EL (cell line): Measurements from ENCODE around the gene SUGP2.
A peak's percentile ranks its signal among the peaks of the same experiment; 100 is the strongest.

Experiments used
- DNase-seq: peaks from one replicate; pipeline ENCODE4 v3.0.0-alpha.2; 2016

Gene SUGP2

GRCh38 chr19:19059018-19059836, 25.9 kb upstream of the SUGP2 start:
- DNase-seq = no peak

DNA sequence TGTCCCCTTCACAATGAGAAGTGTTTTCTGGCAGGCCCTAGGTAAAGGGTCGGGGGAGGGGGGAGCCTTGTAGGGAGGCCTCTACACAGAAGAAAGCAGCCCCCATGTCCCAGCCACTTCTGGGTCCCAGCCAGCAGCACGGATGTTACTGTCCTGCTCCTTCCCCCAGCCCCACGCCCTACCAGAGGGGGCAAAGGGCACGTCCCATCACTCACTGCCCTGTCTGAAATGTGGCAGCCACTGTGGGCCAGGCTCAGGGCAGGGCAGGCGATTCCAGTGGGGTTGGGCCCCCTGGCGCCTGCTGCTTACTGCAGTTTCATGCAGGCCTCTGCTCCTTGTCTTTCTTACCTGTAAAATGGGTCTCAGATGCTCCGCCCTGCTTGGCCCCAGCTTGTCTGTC, 24.4 kb upstream of the SUGP2 start:
- no peak for DNase-seq

DNA sequence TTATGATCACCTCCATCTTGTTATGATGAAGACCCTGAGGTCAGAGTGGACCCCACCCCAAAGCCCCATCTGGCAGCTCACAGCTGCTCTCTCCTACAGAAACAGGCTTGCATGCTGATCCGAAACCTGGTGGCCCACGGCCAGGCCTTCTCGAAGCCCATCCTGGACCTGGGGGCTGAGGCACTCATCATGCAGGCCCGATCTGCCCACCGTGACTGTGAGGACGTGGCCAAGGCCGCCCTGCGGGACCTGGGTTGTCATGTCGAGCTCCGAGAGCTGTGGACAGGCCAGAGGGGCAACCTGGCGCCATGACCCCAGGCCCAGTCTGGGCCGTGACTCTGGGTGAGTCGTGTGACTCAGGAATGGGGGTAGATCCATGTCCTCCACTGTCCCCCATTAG, 24.0 kb upstream of the SUGP2 start:
- DNase-seq = no peak

GRCh38 chr19:19056636-19057275, 23.4 kb upstream of the SUGP2 start:
- no peak for DNase-seq

DNA sequence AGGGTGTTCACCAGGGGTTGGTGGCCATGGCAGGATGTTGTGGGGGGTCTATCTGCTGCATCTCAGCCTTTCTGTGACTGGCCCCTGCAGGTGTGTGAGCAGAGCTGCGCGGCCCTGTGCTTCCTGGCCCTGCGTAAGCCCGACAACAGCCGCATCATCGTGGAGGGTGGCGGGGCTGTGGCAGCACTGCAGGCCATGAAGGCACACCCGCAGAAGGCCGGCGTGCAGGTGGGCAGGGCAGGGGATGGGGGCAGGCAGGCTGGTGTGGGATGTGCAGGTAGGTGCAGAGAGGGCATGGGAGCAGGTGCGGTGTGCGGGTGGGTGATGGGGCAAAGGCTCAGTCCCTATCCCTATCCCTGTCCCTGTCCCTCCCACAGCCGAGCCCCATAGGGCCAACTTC, 22.4 kb upstream of the SUGP2 start:
- no peak for DNase-seq

DNA sequence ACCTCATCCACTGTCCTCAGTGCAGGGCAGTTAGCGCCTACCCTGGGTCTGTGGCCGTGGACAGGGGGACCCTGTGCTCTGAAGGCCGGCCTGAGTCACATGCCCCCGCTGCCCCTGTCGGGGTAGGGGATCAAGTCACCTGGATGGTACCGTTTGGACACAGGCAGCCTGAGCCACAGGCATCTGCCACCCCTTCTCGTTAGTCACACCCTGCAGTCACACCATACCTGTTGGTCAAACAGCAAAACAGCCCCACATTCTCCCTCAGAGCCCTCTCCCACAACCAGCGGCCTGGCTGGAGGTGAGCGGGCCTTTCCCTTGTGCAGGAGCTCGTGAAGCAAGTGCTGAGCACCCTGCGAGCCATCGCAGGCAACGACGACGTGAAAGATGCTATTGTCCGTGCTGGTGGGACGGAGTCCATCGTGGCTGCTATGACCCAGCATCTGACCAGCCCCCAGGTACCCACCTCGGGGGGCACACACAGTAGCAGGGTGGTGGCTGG, 21.7 kb upstream of the SUGP2 start:
- no peak for DNase-seq

GRCh38 chr19:19054315-19054938, 21.1 kb upstream of the SUGP2 start:
- no peak for DNase-seq

DNA sequence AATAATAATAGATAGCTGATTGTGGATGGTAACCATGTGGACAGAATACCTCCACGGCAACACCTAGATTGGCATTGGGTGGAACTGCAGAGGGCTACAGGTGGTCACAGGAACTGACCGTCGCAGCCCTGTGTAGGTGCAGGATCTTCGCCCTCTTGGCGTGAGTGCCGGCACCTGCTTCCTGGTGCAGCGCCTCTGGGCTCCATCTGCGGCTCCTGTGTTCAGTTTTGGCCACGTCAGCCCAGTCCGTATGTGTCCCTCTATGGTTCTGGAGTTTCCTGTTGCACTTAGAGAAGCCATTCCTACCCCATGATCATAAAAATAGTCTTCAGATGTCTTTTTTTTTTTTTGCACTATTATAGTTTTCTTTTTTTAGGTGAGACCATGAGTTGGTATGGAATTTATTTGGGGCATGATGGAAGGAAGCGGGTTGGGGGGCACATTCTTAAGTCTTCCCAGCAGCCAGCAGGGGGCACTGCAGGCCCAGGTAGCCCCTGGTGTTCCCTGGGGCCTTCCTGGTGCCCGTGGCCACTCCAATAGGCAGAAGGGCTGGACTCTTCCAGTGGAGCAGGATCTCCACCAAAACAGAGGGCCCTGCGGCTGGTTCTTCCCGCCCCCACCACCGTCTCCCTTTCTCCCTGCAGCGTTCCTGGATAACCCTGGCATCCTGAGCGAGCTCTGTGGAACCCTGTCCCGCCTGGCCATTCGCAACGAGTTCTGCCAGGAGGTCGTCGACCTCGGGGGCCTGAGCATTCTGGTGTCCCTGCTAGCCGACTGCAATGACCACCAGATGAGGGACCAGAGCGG, 20.4 kb upstream of the SUGP2 start:
- DNase-seq = peak; percentile 51

DNA sequence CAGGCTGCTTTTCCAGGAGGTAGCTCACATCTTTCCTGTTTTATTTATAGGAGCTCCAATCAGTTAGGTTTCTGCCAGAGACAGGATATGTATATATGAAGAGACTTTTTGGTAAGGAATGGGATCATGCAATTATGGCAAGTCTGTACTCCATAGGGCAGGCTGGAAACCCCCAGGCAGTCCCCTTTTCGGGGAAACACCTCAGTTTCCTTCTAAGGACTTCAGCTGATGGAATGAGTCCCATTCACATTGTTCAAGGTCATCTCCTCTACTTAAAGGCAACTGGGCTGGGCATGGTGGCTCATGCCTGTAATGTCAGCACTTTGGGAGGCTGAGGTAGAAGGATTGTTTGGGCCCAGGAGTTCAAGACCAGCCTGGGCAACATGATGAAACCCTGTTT, 19.6 kb upstream of the SUGP2 start:
- no peak for DNase-seq

DNA sequence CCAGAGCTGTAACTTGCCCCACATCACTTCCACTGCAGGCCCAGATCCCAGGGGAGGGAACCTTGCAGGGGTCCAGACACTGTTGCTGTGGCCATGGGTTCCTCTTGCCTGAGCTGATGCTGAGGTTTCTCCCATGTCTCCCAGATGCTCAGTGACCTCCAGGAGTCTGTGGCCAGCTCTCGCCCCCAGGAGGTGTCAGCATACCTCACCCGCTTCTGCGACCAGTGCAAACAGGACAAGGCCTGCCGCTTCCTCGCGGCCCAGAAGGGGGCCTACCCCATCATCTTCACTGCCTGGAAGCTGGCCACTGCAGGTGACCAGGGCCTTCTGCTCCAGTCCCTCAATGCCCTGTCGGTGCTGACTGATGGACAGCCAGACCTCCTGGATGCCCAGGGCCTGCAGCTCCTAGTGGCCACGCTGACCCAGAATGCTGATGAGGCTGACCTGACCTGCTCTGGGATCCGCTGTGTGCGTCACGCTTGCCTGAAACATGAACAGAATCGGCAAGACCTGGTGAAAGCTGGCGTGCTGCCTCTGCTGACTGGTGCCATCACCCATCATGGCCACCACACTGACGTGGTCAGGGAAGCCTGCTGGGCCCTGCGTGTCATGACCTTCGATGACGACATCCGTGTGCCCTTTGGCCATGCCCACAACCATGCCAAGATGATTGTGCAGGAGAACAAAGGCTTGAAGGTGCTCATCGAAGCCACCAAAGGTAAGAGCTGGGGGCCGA, 18.3 kb upstream of the SUGP2 start:
- DNase-seq = no peak

- no peak for DNase-seq
Observed at GRCh38 chr19:19050731-19051130, 17.4 kb upstream of the SUGP2 start.

DNA sequence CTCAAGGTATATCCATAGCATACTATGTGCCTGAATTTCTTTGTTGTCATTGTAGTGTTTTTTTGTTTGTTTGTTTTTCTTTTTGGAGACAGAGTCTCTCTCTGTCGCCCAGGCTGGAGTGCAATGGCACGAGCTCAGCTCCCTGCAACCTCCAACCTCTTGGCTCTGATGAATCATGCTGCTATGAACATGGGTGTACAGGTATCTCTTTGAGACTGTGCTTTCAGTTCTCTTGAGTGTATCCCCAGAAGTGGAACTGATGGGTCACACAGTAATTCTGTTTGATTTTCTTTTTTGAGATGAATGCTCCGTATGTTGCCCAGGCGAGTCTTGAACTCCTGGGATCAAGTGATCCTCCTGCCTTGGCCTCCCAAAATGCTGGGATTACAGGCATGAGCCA, 16.8 kb upstream of the SUGP2 start:
- DNase-seq = no peak

DNA sequence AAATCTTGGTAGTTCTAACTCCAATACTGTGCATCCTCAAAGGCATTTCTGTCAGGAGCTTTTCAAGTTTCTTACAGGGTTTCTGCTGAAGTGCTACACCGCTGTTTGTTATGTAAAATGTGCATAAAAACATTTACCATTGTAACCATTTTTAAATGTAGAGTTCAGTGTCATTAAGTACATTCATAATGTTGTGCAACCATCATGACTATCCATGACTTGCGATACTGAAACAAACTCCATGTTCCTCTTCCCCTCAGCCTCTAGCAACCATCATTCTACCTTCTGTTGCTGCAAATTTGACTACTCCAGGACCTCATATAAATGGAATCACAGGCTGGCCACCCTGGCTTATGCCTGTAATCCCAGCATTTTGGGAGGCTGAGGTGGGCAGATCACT, 16.1 kb upstream of the SUGP2 start:
- DNase-seq = no peak

DNA sequence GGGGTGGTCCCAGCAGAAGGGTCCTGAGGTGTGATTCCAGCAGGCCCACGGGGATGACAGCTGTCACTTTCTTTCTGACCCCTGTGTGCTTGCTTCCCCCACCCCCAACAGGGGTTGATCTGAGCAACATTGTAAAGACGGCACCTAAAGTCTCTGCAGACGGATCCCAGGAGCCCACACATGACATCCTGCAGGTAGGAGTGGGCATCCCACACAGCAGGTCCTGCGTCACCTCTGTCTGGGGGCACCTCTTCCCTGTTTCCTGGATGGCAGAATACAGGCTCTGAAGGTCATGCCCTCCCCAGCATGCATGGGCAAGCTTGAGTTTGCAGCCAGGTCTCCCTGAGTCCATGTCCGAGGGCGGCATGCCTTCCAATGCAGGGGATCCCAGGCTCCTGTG, 10.6 kb upstream of the SUGP2 start:
- no peak for DNase-seq

DNA sequence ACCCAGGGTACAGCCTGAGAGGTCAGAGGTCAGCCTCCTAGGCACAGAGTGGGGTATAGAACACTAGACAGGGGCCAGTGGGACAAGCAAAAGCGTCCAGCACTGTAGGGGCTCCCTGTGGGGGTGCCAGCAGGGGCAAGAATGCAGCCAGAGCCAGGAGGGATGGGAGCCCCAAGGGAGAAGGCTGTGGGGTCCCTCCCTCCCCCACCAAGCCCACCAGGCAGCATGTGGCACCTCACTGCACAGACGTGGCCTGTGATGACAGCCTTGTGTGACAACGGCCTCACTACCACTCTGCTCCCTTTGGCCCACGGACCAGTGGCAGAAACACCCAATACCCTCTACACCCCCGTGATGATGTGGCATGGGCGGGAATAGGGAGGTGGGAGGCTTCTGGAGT, 10.2 kb upstream of the SUGP2 start:
- no peak for DNase-seq

GRCh38 chr19:19042732-19043280, 9.5 kb upstream of the SUGP2 start:
- DNase-seq = no peak

DNA sequence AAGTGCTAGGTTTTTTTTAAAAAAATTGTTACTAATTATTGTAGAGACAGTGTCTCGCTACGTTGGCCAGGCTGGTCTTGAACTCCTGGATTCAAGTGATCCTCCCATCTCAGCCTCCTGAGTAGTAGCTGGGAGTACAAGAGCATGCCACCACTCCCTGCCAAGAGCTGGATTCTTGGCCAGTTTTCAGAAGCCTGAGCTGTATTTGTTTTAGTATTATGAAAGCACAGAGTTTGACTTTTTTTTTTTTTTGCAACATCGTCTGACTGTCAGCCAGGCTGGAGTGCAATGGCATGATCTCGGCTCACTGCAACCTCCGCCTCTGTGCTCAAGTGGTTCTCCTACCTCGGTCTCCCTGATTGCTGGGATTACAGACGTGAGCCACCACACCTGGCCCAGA, 7.1 kb upstream of the SUGP2 start:
- DNase-seq = peak; percentile 80

GRCh38 chr19:19039901-19040300, 6.6 kb upstream of the SUGP2 start:
- no peak for DNase-seq

- peak; percentile 76 for DNase-seq
Observed at GRCh38 chr19:19034204-19034624, 897 bp upstream of the SUGP2 start.

GRCh38 chr19:19033176-19033425, 216 bp downstream of the SUGP2 start:
- no peak for DNase-seq

- peak; percentile 97 for DNase-seq
Observed at GRCh38 chr19:19032420-19033175, 719 bp downstream of the SUGP2 start.

GRCh38 chr19:19031891-19032290, 1.4 kb downstream of the SUGP2 start:
- no peak for DNase-seq
